Activated T-helper 2 cell treated with anti-CD3 and anti-CD28 coated beads, Interferon-gamma antibody, Interleukin-2, Interleukin-4, amounts not matched to agents 10 μg/mL and 5 μg/mL and 100 μg/mL, durations not matched to agents 14 hours and 24 hours and 36 hours (primary cell): ENCODE data around the gene MLXIPL. TPM values are rescaled to one million over a fixed set of nuclear protein-coding genes. Genes with fewer than 3 reads are reported as not detected.

ENCODE experiments used
- DNase-seq: peaks from one replicate; pipeline ENCODE4 v3.0.0; 2021; ENCODE audit warnings: low spot score
- H3K27ac Mint-ChIP-seq: one replicate; pipeline ENCODE4 v1.8.0; 2021; ENCODE audit warnings: mixed read lengths
- H3K27me3 Mint-ChIP-seq: one replicate; pipeline ENCODE4 v1.8.0; 2021; ENCODE audit warnings: low read depth, mixed read lengths
- H3K36me3 Mint-ChIP-seq: one replicate; pipeline ENCODE4 v1.8.0; 2021; ENCODE audit warnings: low read depth, mixed read lengths
- H3K4me1 Mint-ChIP-seq: one replicate; pipeline ENCODE4 v1.8.0; 2021; ENCODE audit warnings: low read depth, mixed read lengths
- H3K4me3 Mint-ChIP-seq: one replicate; pipeline ENCODE4 v1.8.0; 2021; ENCODE audit warnings: low read depth, mild to moderate bottlenecking, moderate library complexity, mixed read lengths
- H3K9me3 Mint-ChIP-seq: one replicate; pipeline ENCODE4 v1.8.0; 2021; ENCODE audit warnings: mixed read lengths
- intact Hi-C: fragments of 100-400 bp; cut with micrococcal nuclease; formaldehyde crosslinking; loops from one replicate; pipeline ENCODE4 v1.15.1; 2023
- total RNA-seq: library from RNA; stranded (reverse); gene quantifications from 2 replicates; pipeline ENCODE4 v1.2.3, GENCODE V29; 2022

The MLXIPL gene
- total RNA-seq, 1 donor from 2014 or later, result not detected

DNA sequence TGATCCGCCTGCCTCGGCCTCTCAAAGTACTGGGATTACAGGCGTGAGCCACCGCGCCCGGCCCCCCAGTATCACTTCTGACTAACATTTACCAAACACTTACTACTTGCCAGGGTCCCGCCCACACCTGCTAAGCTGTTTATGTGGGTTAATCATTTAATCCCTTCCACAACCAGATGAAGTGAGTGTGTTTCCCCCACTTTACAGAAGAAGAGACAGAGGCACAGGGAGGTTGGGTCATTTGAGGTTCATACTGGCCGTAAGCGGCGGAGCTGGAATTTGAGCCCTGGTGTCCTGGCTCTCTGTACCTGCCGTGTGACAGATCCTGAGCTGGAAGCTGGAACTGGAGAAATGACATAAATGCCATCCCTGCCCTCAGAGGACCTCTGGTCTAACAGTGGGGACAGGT, 28.2 kb upstream of the MLXIPL start:
- no peak for DNase-seq
- Mint-ChIP-seq H3K4me1 (peaks cover 3% of the 10 kb centered on the region), H3K27ac (no peak overlapping the region), H3K36me3 (no peaks in the 10 kb centered on the region), H3K27me3 (peaks cover 33% of the 10 kb centered on the region), H3K9me3 (no peaks in the 10 kb centered on the region), H3K4me3 (no peak overlapping the region)
- intact Hi-C loops, result no loop called here

DNA sequence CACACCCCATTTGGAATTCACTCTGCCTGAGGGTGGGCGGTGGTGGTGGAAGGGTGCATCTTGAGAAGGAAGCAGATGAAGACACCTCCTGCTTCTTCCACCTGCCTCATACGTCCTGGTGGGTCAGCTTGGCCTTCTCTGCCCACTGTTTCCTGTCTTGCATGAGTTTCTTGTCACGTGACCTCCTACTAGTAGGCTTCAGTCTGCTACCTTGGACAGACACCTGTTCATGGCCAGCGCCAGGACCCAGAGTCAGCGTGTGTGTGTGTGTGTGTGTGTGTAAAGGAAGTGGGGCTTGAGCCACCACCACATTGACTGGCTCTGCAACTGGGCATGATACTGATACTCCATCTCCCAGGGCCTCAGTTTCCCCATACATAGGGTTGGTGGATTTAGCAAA, 26.2 kb upstream of the MLXIPL start:
- Mint-ChIP-seq H3K4me1 (peaks cover 3% of the 10 kb centered on the region), H3K4me3 (no peak overlapping the region), H3K27me3 (peaks cover 48% of the 10 kb centered on the region), H3K27ac (no peak overlapping the region), H3K36me3 (no peaks in the 10 kb centered on the region), H3K9me3 (no peaks in the 10 kb centered on the region)
- DNase-seq, result no peak
- intact Hi-C loops, result no loop called here

DNA sequence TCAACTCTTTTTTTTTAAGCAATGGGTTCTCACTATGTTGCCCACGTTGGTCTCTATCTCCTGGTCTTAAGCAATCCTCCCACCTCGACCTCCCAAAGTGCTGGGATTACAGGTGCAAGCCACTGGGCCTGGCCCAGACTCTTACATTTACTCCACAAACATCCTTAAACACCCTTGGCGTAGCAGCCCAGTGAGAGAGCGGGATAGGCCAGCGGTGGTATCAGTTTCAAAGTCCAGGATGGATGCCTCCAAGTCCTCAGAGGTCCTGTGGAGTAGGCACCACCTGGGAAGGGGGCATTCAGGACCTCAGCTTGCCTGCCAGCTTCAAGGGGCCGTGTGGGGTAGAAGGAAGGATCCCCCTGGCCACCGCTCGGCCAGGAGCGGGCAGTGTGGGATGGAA, 25.3 kb upstream of the MLXIPL start:
- peaks cover 3% of the 10 kb centered on the region for H3K4me1 Mint-ChIP-seq
- H3K4me3 Mint-ChIP-seq, result no peak overlapping the region
- H3K9me3 Mint-ChIP-seq, result no peaks in the 10 kb centered on the region
- intact Hi-C loops, result no loop called here
- DNase-seq, result no peak
- peaks cover 52% of the 10 kb centered on the region for H3K27me3 Mint-ChIP-seq
- no peaks in the 10 kb centered on the region for H3K36me3 Mint-ChIP-seq
- no peak overlapping the region for H3K27ac Mint-ChIP-seq

DNA sequence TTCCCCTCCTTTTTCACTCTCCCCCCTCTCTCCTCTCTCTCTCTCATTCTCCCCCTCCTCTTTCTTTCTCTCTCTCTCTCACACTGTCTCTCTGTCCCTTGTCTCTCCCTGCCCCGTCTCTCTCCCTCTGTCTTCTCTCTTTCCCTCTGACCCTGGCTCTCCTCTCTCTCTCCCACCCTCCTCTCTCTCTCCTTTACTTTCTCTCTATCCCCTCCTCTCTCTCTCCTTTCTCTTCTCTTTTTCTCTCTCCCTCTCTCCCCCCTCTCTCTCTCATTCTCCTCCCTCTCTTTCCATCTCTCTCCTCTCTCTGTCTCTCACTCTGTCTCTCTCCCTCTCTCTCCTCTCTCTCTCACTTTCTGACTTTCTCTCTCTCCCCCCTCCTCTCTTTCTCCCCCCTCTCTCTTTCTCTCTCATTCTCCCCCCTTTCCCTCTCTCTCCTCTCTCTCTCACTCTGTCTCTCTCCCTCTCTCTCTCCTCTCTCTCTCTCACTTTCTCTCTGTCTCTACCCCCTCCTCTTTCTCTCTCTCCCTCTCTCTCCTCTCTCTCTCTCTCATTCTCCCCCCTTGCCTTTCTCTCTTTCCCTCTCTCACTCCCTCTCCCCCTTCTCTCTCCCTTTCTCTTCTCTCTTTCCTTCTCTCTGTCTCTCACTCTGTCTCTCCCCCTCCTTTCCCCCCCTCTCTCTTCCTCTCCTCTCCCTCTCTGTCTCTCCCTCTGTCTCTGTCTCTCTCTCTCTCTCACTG, 24.4 kb upstream of the MLXIPL start:
- Mint-ChIP-seq H3K27me3 (peaks cover 54% of the 10 kb centered on the region), H3K9me3 (no peaks in the 10 kb centered on the region), H3K4me1 (peaks cover 3% of the 10 kb centered on the region), H3K27ac (no peak overlapping the region), H3K36me3 (no peaks in the 10 kb centered on the region), H3K4me3 (peak overlapping the region; percentile 31)
- DNase-seq, result no peak
- intact Hi-C loops, result no loop called here

DNA sequence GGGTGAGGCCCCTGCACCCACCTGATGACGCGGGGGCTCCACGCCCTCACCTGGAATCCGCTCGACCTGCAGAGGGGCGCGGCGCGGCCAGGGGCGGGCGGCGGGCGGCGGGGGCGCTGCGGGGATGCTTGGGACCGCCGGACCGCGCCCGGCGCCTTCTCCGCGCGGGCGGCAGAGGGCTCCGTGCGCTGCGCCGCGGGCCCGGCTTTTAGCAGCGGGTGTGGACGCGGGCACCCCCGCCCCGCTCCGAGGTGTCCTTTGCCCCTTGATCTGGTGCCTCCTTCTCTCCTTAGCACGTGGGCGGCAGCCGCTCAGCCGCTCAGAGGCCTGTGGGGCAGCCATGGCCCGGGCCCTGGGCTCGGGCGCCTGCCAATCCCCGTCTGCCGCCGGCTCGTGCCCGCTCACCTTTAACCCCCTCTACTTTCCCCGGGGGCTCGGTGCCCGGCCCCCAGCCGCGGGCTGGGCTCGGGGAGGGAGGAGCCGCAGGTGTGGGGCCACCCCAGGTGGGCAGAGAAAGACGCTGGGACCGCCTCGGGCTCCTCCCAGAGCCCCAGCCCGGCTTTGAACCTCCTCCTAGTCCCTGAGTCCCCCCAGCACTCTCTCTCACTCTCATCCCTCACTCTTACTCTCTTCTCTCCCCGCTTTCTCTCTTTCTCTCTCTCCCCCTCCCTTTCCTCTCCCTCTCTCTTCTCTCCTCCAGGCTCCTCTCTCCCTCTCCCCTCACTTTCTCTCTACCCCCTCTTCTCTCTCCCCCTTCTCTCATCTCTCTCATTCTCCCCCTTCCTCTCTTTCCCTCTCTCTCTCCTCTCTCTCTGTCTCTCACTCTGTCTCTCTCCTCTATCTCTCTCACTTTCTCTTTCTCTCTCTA, 23.6 kb upstream of the MLXIPL start:
- Mint-ChIP-seq H3K36me3 (no peaks in the 10 kb centered on the region), H3K4me1 (peaks cover 3% of the 10 kb centered on the region), H3K27me3 (peaks cover 54% of the 10 kb centered on the region), H3K27ac (no peak overlapping the region), H3K4me3 (peak overlapping the region; percentile 31), H3K9me3 (no peaks in the 10 kb centered on the region)
- intact Hi-C loops, result no loop called here
- DNase-seq, result no peak

DNA sequence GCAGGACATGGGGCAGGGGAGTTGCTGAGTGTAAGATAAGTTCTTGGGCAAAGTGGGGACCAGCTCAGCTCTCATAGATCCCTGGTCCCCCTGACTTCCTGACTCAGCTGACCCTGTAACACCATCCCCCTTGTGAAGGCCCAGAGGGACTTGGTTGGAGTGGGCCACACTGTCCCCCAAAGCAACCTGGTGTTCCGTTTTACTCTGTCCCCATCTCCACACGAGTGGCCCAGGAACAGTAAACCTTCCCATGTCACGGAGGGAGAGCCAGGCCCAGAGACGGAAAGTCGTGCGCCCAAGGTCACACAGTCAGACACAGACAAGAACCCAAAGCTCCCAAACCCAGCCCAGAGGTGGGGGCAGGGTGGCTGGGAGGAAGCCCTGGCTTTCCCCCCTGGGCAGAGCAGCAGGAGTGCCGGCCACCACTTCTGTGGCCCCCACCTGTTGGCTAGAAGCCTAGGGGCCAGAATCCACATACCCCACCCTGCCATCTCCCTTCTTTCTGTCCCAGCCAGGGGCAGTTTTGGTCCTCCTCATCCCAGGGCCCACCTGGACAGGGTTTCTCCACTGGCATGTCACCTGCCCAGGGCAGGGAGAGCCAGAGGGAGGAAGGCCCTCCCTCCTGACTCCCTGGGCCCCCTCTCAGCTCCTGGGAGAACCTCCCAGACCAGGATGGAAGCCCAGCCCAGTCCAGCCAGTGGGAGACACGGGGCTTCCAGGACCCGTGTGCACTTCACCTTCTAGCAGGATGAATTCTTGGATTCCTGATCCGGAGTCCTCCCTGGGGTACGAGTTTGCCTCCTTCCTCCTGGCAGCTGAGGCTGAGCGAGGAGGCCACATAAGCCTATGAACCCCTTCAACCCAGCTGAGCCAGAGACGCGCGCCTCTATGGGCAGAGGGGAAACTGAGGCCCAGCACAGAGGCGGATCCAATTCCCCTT, 22.7 kb upstream of the MLXIPL start:
- Mint-ChIP-seq H3K9me3 (peaks cover under 1% of the 10 kb centered on the region), H3K27ac (no peak overlapping the region), H3K27me3 (peaks cover 49% of the 10 kb centered on the region), H3K36me3 (no peaks in the 10 kb centered on the region), H3K4me3 (no peak overlapping the region), H3K4me1 (peaks cover 3% of the 10 kb centered on the region)
- intact Hi-C loops, result no loop called here
- DNase-seq, result no peak

DNA sequence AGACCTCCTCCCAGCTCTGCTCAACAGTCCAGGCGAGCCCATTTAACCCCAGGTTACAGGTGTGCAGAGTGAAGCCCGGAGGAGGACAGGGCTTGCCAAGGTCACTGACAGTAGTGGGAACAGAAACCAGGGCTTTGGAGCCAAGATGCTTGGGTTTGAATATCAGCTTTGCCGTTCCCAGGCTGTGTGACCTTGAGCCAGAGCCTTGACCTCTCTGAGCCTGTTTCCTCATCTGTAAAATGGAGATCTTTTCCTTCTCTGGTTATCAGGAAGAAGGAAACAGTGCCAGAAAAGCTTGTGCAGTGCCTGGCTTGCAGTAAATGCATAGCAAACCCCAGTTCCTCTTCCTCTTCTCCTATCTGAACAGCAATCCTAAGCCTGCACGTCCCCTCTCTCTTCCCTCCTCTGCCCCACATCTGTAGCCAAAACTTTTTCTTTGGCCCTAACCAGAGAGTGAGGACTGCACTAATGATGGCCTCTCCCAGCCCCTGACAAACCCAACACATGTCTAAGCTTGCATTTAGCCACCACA, 21.4 kb upstream of the MLXIPL start:
- intact Hi-C loops, result no loop called here
- Mint-ChIP-seq H3K4me3 (no peak overlapping the region), H3K36me3 (no peaks in the 10 kb centered on the region), H3K9me3 (peaks cover 4% of the 10 kb centered on the region), H3K4me1 (peaks cover 3% of the 10 kb centered on the region), H3K27me3 (peaks cover 46% of the 10 kb centered on the region), H3K27ac (no peak overlapping the region)
- DNase-seq, result no peak

DNA sequence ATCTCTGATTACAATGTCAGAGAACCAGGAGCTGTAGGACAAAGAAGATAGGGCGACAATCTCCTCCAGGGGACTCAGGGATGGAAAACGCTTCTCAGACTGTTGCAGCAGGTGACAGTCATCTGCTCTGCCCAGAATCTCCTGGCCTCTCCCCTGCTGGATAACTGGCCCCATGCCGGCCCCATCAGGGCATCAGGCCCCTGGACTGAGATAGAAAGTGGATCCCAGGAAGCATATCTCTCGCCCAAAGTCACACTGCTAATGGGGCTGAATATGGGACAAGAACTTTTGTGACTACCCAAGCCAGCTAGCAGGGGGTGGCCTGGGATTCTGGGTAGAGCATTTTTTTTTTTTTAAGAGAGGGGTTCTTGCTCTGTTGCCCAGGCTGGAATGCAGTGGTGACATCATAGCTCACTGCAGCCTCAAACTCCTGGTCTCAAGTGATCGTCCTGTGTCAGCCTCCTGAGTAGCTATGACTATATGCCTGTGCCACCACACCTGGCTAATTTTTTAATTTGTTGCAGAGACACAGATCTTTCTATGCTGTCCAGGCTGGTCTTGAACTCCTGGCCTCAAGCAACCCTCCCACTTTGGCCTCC, 20.5 kb upstream of the MLXIPL start:
- Mint-ChIP-seq H3K27me3 (peaks cover 41% of the 10 kb centered on the region), H3K27ac (no peak overlapping the region), H3K9me3 (peaks cover 4% of the 10 kb centered on the region), H3K4me3 (no peak overlapping the region), H3K4me1 (peaks cover 3% of the 10 kb centered on the region), H3K36me3 (no peaks in the 10 kb centered on the region)
- intact Hi-C loops, result no loop called here
- DNase-seq, result no peak

DNA sequence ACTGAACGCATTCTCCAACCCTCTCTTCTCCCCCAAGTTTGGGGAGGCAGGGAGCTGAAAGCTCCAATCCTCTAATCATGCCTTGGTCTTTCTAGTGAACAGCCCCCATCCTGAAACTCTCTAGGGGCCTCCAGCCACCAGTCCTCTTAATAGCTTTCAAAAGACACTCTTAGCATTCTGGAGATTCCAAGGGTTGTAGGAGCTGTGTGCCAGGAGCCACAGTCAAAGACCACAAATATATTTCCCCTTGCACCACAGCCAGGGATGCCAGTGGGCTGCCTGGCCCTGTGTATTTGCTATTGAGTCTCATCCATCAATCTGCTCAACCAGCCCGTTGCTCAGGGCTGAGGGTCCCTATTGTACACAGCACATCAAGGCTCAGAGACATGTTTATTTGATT, 18.5 kb upstream of the MLXIPL start:
- peaks cover 25% of the 10 kb centered on the region for H3K27me3 Mint-ChIP-seq
- H3K36me3 Mint-ChIP-seq, result no peaks in the 10 kb centered on the region
- H3K4me3 Mint-ChIP-seq, result no peak overlapping the region
- intact Hi-C loops, result no loop called here
- peaks cover 4% of the 10 kb centered on the region for H3K9me3 Mint-ChIP-seq
- no peaks in the 10 kb centered on the region for H3K4me1 Mint-ChIP-seq
- H3K27ac Mint-ChIP-seq, result no peak overlapping the region
- no peak for DNase-seq

DNA sequence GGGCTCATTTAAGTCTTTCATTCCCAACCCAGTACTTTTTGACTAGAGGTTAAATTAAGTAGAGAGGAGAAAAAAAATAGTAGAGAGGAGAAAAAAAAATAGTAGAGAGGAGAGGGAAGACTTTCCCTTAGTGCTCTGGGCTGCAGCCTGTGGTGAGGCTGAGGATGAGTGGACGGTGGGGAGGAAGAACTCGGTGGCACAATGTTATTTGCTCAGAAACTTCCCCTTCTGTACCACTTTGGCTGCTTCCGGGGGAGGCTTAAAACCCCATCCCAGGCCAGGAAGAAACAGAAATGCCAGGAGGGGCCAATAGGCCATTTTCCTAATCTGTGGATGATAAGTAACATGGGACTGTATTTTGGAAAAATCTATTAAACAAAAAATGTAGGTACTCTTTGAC, 14.6 kb upstream of the MLXIPL start:
- Mint-ChIP-seq H3K4me3 (no peak overlapping the region), H3K27ac (no peak overlapping the region), H3K36me3 (no peaks in the 10 kb centered on the region), H3K9me3 (peaks cover 4% of the 10 kb centered on the region), H3K27me3 (peaks cover 5% of the 10 kb centered on the region), H3K4me1 (peaks cover 3% of the 10 kb centered on the region)
- DNase-seq, result no peak
- intact Hi-C loops, result no loop called here

DNA sequence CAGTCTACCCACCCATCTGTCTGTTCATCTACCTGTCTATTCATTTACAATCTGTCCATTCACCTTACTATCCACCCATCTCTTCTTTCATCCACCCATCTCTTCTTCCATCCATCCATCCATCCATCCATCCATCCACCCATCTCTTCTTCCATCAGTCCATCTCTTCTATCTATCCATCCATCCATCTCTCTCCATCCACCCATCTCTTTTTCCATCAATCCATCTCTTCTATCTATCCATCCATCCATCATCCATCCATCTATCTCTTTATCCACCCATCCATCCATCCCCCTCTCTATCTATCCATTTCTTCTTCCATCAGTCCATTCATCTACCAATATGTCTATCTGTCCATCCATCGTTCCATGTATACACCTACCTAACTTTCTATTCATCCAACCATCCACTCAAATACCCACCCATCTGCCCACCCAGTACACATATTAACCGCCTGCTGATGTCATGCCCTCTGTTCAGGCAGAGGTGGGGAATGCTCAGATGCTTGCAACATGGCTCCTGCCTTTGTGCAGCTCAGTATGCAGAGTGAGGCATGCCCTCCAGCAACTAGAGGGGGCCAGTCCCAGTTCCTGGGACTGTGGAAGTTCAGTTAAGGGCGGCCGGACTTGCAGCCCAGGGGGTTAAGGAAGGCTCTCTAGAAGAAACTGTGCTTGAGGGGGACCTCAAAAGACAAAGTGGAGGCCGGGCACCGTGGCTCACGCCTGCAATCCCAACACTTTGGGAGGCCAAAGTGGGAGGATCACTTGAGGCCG, 11.3 kb upstream of the MLXIPL start:
- Mint-ChIP-seq H3K27me3 (peaks cover 7% of the 10 kb centered on the region), H3K4me1 (peaks cover 3% of the 10 kb centered on the region), H3K9me3 (no peaks in the 10 kb centered on the region), H3K4me3 (no peak overlapping the region), H3K27ac (no peak overlapping the region), H3K36me3 (no peaks in the 10 kb centered on the region)
- DNase-seq, result no peak
- intact Hi-C loops, result no loop called here
